GM19463 (cell line): Measurements from ENCODE around the gene FAM53C.

Source experiments
- ATAC-seq: cut with Tn5 transposase; IDR thresholded peaks from one replicate; pipeline ENCODE4 v1.9.1; 2021; ENCODE audit warnings: mild to moderate bottlenecking, moderate library complexity; ENCODE audit not compliant: unreplicated experiment

The FAM53C gene

GRCh38 chr5:138351056-138351455 is 13.0 kb downstream of the FAM53C start:
- no peak for ATAC-seq

GRCh38 chr5:138351517-138351916 is 13.5 kb downstream of the FAM53C start:
- no peak for ATAC-seq

GRCh38 chr5:138352071-138352721 is 14.1 kb downstream of the FAM53C start, which contains the start of gene KDM3B:
Gene KDM3B (plus strand): TSS chr5:138352685. CDS start chr5:138352796, 111 bp downstream.
- peak; percentile 59 for ATAC-seq

GRCh38 chr5:138352722-138353559 is 14.9 kb downstream of the FAM53C start:
- peak; percentile 39 for ATAC-seq

- no peak for ATAC-seq
These were observed 15.6 kb downstream of the FAM53C start for GRCh38 chr5:138353560-138354080.

GRCh38 chr5:138354387-138354786 is 16.3 kb downstream of the FAM53C start:
- ATAC-seq, result no peak

- ATAC-seq, result peak; percentile 38
These were observed 16.9 kb downstream of the FAM53C start for GRCh38 chr5:138354926-138355378.

GRCh38 chr5:138359621-138360020 is 21.6 kb downstream of the FAM53C start:
- ATAC-seq, result no peak

GRCh38 chr5:138360941-138361452 is 22.9 kb downstream of the FAM53C start:
- no peak for ATAC-seq

GRCh38 chr5:138364576-138364975 is 26.5 kb downstream of the FAM53C start:
- no peak for ATAC-seq

GRCh38 chr5:138366632-138367382 is 28.7 kb downstream of the FAM53C start:
- no peak for ATAC-seq

GRCh38 chr5:138369261-138369660 is 31.2 kb downstream of the FAM53C start:
- no peak for ATAC-seq

GRCh38 chr5:138369706-138370105 is 31.6 kb downstream of the FAM53C start:
- ATAC-seq, result no peak

- no peak for ATAC-seq
These were observed 32.5 kb downstream of the FAM53C start for GRCh38 chr5:138370537-138370936.

GRCh38 chr5:138371454-138371853 is 33.4 kb downstream of the FAM53C start:
- no peak for ATAC-seq

- peak; percentile 54 for ATAC-seq
These were observed 34.2 kb downstream of the FAM53C start for GRCh38 chr5:138372225-138372624.

- ATAC-seq, result no peak
These were observed 34.6 kb downstream of the FAM53C start for GRCh38 chr5:138372653-138373052.

- no peak for ATAC-seq
These were observed 44.3 kb downstream of the FAM53C start for GRCh38 chr5:138382347-138382746.

GRCh38 chr5:138385660-138386059 is 47.6 kb downstream of the FAM53C start:
- ATAC-seq, result no peak

GRCh38 chr5:138386290-138386689 is 48.2 kb downstream of the FAM53C start:
- no peak for ATAC-seq

GRCh38 chr5:138389332-138389731 is 51.3 kb downstream of the FAM53C start:
- ATAC-seq, result no peak
